ENCODE data around the gene LMNB1. TPM values are rescaled to one million over a fixed set of nuclear protein-coding genes. Genes with fewer than 3 reads are reported as not detected.

Gene LMNB1
- total RNA-seq, 1 experiment from 2014 or later: 220 TPM

DNA sequence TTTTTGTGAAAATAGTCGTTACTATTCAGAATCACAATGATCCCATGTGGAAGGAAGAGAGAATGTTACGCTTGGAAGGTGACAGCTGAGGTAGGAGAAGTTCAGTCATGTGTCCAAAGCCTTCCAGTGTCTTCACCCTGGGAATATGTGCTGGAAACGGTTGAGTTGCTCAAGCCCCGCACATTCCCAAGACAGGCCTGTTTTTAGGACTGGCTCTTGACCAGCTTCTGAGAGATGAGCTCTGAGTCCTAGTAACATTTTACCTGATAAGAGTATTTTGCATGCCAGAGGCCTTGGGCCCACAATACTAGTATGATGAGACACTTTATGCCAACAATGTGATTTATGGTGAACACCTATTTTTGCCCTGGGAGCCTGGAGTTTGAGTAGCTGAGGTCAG lies 101.7 kb downstream of the LMNB1 start (continued):
- no peak for TF ChIP-seq CBFB (CRISPR knock-in tag; IDR thresholded peaks at IDR 0.05; ENCODE audit: low read depth)

DNA sequence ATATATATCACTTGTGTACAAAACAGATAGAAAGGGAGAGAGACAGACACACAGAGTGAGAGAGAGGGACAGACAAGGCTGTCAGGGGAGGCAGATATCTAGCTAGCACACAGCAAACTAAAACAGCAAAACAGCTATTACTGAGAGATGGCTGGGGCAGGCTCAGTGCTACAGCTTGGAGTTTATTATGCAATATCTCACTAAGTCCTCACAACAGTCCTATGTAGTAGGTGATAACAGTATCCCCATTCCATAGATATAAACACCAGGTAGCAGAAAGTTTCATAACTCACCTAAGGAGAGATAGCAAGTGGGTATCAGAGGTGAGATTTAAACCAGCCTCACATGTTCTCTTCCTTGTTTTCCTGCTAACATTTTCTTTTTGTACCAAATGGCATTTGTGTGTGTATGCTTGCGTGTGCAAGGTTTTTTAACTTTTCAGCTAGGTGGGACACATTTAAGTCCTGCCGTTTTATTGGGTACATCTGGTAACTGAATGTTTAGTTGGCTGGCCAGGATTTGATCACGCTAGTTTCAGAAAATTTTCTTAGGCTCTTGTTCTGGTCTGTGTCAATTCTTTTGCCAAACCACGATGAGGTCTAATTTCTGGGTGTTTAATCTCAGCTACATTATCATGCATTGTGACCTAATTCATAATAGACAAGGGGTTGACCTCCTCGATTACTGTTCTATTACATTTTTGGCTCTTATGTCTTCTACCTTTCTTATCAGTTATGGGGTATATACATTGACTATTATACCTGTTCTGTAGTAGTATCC lies 105.1 kb downstream of the LMNB1 start:
- Mint-ChIP-seq H3K36me3 (no peaks in the 10 kb centered on the region), H3K27me3 (ENCODE audit: low read depth) (no peaks in the 10 kb centered on the region), H3K9me3 (no peaks in the 10 kb centered on the region), H3K4me3 (no peak overlapping the region), H3K27ac (no peak overlapping the region), H3K4me1 (peaks cover 7% of the 10 kb centered on the region)
- ATAC-seq: no peak
- CTCF ChIA-PET: no interaction called here
- POLR2A ChIA-PET: no interaction called here
- TF ChIP-seq, protein P1, sequence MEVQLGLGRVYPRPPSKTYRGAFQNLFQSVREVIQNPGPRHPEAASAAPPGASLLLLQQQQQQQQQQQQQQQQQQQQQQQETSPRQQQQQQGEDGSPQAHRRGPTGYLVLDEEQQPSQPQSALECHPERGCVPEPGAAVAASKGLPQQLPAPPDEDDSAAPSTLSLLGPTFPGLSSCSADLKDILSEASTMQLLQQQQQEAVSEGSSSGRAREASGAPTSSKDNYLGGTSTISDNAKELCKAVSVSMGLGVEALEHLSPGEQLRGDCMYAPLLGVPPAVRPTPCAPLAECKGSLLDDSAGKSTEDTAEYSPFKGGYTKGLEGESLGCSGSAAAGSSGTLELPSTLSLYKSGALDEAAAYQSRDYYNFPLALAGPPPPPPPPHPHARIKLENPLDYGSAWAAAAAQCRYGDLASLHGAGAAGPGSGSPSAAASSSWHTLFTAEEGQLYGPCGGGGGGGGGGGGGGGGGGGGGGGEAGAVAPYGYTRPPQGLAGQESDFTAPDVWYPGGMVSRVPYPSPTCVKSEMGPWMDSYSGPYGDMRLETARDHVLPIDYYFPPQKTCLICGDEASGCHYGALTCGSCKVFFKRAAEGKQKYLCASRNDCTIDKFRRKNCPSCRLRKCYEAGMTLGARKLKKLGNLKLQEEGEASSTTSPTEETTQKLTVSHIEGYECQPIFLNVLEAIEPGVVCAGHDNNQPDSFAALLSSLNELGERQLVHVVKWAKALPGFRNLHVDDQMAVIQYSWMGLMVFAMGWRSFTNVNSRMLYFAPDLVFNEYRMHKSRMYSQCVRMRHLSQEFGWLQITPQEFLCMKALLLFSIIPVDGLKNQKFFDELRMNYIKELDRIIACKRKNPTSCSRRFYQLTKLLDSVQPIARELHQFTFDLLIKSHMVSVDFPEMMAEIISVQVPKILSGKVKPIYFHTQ (CRISPR knock-in tag; IDR thresholded peaks at IDR 0.05): no peak
- no peak for TF ChIP-seq HMGA2 (CRISPR knock-in tag; IDR thresholded peaks at IDR 0.05)
- TF ChIP-seq, protein P2, sequence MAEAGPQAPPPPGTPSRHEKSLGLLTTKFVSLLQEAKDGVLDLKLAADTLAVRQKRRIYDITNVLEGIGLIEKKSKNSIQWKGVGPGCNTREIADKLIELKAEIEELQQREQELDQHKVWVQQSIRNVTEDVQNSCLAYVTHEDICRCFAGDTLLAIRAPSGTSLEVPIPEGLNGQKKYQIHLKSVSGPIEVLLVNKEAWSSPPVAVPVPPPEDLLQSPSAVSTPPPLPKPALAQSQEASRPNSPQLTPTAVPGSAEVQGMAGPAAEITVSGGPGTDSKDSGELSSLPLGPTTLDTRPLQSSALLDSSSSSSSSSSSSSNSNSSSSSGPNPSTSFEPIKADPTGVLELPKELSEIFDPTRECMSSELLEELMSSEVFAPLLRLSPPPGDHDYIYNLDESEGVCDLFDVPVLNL (CRISPR knock-in tag; IDR thresholded peaks at IDR 0.05; ENCODE audit: borderline replicate concordance, low read depth): no peak
- no peak for TF ChIP-seq FOXP1 (CRISPR knock-in tag; IDR thresholded peaks at IDR 0.05; ENCODE audit: borderline replicate concordance)
- TF ChIP-seq, protein P3, sequence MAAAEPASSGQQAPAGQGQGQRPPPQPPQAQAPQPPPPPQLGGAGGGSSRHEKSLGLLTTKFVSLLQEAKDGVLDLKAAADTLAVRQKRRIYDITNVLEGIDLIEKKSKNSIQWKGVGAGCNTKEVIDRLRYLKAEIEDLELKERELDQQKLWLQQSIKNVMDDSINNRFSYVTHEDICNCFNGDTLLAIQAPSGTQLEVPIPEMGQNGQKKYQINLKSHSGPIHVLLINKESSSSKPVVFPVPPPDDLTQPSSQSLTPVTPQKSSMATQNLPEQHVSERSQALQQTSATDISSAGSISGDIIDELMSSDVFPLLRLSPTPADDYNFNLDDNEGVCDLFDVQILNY (CRISPR knock-in tag; IDR thresholded peaks at IDR 0.05): no peak
- no peak for TF ChIP-seq ZNF232 (CRISPR knock-in tag; IDR thresholded peaks at IDR 0.05)
- no peak for TF ChIP-seq ZNF423 (CRISPR knock-in tag; IDR thresholded peaks at IDR 0.05)
- TF ChIP-seq NR1H2 (CRISPR knock-in tag; IDR thresholded peaks at IDR 0.05): no peak
- TF ChIP-seq, protein P4, sequence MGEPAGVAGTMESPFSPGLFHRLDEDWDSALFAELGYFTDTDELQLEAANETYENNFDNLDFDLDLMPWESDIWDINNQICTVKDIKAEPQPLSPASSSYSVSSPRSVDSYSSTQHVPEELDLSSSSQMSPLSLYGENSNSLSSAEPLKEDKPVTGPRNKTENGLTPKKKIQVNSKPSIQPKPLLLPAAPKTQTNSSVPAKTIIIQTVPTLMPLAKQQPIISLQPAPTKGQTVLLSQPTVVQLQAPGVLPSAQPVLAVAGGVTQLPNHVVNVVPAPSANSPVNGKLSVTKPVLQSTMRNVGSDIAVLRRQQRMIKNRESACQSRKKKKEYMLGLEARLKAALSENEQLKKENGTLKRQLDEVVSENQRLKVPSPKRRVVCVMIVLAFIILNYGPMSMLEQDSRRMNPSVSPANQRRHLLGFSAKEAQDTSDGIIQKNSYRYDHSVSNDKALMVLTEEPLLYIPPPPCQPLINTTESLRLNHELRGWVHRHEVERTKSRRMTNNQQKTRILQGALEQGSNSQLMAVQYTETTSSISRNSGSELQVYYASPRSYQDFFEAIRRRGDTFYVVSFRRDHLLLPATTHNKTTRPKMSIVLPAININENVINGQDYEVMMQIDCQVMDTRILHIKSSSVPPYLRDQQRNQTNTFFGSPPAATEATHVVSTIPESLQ (CRISPR knock-in tag; IDR thresholded peaks at IDR 0.05): no peak
- TF ChIP-seq ZNF138 (CRISPR knock-in tag; conservative IDR thresholded peaks at IDR 0.05): no peak
- TF ChIP-seq ZNF671 (CRISPR knock-in tag; IDR thresholded peaks at IDR 0.05): no peak
- no peak for TF ChIP-seq ZNF396 (CRISPR knock-in tag; IDR thresholded peaks at IDR 0.05; ENCODE audit: borderline replicate concordance)
- no peak for TF ChIP-seq ZNF121 (CRISPR knock-in tag; IDR thresholded peaks at IDR 0.05)
- TF ChIP-seq ATF1 (CRISPR knock-in tag; IDR thresholded peaks at IDR 0.05): no peak
- TF ChIP-seq OVOL2 (CRISPR knock-in tag; IDR thresholded peaks at IDR 0.05; ENCODE audit: borderline replicate concordance): no peak
- TF ChIP-seq, protein P5, sequence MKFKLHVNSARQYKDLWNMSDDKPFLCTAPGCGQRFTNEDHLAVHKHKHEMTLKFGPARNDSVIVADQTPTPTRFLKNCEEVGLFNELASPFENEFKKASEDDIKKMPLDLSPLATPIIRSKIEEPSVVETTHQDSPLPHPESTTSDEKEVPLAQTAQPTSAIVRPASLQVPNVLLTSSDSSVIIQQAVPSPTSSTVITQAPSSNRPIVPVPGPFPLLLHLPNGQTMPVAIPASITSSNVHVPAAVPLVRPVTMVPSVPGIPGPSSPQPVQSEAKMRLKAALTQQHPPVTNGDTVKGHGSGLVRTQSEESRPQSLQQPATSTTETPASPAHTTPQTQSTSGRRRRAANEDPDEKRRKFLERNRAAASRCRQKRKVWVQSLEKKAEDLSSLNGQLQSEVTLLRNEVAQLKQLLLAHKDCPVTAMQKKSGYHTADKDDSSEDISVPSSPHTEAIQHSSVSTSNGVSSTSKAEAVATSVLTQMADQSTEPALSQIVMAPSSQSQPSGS (CRISPR knock-in tag; IDR thresholded peaks at IDR 0.05; ENCODE audit: borderline replicate concordance, low read depth): no peak
- no peak for DNase-seq (ENCODE audit: low spot score)

Measured in WTC11 (cell line).